Hepatocyte (in vitro differentiated cells): ENCODE measurements around the gene DNER.

Source experiments
- EZH2 ChIP-seq: fragments of 200-600 bp; sonication (generic); IDR thresholded peaks from 2 replicates; pipeline ENCODE4 v1.6.1; 2016; ENCODE audit warnings: antibody characterized with exemption, mild to moderate bottlenecking, borderline replicate concordance
- EZH2phosphoT487 ChIP-seq: fragments of 200-600 bp; sonication (generic); IDR thresholded peaks from one replicate; pipeline ENCODE4 v1.6.1; 2018; ENCODE audit warnings: antibody characterized with exemption, mild to moderate bottlenecking, low read depth, moderate library complexity; ENCODE audit not compliant: unreplicated experiment, severe bottlenecking
- TF ChIP-seq, protein P1 (sequence below): fragments of 200-600 bp; sonication (generic); IDR thresholded peaks from 2 replicates; pipeline ENCODE4 v1.5.1; 2016; ENCODE audit warnings: antibody characterized with exemption, mild to moderate bottlenecking; ENCODE audit not compliant: poor library complexity

GRCh38 chr2:229492034-229492433 lies 222.3 kb downstream of the DNER start:
- TF ChIP-seq EZH2 = no peak
- TF ChIP-seq, protein P1, sequence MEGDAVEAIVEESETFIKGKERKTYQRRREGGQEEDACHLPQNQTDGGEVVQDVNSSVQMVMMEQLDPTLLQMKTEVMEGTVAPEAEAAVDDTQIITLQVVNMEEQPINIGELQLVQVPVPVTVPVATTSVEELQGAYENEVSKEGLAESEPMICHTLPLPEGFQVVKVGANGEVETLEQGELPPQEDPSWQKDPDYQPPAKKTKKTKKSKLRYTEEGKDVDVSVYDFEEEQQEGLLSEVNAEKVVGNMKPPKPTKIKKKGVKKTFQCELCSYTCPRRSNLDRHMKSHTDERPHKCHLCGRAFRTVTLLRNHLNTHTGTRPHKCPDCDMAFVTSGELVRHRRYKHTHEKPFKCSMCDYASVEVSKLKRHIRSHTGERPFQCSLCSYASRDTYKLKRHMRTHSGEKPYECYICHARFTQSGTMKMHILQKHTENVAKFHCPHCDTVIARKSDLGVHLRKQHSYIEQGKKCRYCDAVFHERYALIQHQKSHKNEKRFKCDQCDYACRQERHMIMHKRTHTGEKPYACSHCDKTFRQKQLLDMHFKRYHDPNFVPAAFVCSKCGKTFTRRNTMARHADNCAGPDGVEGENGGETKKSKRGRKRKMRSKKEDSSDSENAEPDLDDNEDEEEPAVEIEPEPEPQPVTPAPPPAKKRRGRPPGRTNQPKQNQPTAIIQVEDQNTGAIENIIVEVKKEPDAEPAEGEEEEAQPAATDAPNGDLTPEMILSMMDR = no peak
- no peak for TF ChIP-seq EZH2phosphoT487
